GM03348 (cell line): ENCODE results near the gene EFHD1.
"Not testable (repeated sequence)": the region's sequence is repeated elsewhere in the genome, so short reads cannot be mapped to it uniquely, and the experiment has no call there.

Experiments used
- DNase-seq: peaks from one replicate; pipeline ENCODE4 v3.0.0; 2012; ENCODE audit warnings: low spot score

The EFHD1 gene

GRCh38 chr2:232652505-232652851 lies 19.1 kb downstream of the EFHD1 start:
- DNase-seq, result no peak

- DNase-seq, result no peak
Measured at GRCh38 chr2:232653441-232653840, 20.0 kb downstream of the EFHD1 start.

DNA sequence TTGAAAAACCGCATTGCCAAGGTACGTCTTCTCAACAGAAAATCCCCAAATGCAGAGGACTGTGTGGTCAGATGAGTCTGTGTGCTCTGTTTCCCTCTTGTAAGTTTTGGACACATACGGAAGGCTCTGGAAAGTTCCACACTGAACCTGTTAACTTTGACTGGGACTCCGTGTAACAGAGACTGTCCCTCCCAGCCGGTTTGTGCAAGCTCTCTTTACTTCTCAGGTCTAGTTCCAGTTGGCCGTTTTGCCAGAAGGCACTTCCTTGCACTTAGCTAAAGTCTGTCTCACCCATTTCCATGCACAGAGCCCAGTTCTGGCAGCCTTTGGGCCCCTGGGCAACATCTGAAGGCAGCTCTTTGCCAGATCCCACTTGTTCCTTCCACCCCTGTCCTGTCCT lies 22.0 kb downstream of the EFHD1 start:
- DNase-seq, result no peak

DNA sequence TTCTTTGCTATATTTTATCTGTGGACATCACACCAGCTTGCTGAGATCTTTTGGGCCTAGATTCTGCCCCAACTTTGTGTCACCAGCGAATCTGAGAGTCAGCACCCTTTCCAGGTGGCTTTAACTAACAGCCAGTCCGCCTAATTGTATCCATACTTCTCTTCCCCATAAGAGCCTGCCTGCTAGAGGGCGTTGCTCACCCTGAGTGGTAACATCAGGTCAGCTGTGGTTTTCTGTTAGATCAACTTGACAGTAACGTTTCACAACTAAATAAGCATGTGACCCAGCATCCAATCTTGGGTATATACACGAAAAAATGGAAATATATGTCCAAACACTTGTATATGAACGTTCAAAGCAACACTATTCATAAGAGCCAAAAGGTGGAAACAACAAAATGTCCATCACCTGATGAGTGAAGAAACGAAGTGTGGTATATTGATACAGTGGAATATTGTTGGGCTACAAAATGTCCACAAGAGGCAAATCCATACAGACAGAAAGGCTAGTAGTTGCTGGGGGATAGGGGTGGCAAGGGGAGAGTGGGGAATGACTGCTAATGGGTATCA lies 24.9 kb downstream of the EFHD1 start:
- peak; percentile 27 for DNase-seq

- DNase-seq, result no peak
Measured at GRCh38 chr2:232659359-232659758, 26.0 kb downstream of the EFHD1 start.

DNA sequence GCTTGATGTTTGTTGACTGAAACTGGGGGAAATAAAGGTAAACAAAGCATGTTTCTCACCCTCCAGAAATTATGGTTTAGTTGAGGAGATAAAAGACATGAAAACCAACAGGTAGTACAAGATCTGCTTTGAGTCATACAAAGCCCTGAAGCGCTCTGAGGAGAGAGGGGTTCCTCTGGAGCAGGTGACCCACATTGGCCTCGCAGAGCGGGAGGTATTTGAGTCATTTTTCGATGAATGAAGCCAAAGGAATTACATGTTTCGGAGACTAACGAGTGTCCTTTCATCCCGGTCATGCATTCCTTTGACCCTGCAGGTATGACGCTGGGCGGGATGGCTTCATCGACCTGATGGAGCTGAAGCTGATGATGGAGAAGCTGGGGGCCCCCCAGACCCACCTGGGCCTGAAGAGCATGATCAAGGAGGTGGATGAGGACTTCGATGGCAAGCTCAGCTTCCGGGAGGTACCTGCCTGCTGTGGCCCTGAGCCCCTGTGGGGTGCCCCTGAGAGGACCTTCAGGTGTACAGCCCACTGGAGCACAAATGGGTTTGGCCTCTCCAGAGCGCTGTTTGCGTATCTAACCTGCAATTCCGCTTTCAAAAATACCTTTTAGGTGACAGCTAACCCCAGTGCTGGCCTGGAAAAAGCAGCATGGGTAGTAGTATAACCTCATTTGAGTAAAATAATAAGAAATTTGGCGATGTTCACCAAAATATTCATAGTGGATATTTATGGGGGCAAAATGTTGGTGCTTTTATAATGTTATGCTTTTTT lies 29.3 kb downstream of the EFHD1 start:
- no peak for DNase-seq

GRCh38 chr2:232666051-232666805 lies 32.8 kb downstream of the EFHD1 start:
- DNase-seq, result no peak

DNA sequence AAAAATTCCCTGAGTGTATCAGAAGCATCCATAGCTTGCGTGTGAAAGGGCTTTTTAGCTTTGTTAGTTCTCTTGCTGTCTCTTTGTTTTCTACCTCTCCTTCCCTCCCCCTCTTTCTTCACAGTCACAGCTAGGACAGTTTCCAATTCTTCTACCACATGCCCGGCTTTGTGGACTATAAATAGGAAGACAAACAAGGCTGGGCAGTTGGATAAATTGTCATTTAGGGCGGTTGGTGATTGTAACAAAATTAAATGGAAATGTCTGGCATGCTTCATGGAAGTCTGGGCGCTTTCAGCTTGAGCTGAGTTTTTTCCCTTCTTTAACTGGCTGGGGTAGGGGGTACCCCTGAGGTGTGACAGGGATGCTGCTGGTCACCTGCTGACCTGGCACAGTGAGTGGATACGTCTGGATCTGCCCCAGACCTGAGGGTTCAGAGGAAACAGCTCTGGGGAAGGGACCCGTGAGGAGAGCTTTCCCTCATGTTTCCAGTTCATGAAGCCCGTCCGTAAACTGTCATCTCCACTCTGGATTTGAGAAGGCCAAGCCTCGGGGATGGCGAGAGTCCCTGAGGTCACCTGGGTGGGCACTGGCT lies 34.7 kb downstream of the EFHD1 start:
- no peak for DNase-seq

- peak; percentile 46 for DNase-seq
Measured at GRCh38 chr2:232668805-232669444, 35.5 kb downstream of the EFHD1 start.

- DNase-seq, result no peak
Measured at GRCh38 chr2:232672588-232672987, 39.2 kb downstream of the EFHD1 start.

DNA sequence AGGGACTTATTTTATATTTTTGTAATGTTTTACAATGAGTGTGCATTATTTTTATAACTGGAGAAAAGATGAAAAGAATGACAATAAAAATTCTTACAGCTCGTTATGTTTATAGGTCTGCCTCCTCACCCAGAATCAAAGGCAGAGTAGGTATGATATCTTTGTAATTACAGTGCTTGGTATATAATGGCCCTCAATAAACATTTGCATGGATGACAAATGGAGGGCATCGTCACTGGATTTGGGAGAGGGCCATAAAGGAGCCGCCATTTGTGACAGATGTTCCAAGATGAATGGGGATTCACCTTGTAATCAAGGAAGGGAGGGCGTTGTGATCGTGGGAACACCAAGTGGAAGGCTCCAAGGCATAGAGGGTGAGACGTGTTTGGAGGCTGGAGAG lies 41.1 kb downstream of the EFHD1 start:
- no peak for DNase-seq

DNA sequence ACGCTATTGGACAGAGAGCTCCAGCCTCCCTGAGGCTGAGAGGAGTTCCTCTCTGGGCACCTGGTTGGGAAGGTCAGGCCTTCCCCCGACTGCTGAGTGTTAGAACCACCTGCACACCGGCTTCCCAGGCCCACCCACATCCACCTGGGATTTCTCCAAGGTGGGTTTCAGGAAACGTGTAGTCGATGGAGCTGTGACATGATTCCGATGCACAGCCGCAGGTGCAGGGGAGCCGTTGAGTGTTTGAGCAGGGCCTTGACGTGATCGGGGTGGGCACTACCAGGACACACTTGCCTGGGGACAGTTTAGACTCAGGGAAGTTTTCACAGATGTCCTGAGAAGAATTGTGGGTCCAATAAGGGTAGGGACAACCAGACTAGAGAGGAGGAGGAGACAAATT lies 42.0 kb downstream of the EFHD1 start:
- DNase-seq, result no peak

- no peak for DNase-seq
Measured at GRCh38 chr2:232680006-232680405, 46.6 kb downstream of the EFHD1 start.

DNA sequence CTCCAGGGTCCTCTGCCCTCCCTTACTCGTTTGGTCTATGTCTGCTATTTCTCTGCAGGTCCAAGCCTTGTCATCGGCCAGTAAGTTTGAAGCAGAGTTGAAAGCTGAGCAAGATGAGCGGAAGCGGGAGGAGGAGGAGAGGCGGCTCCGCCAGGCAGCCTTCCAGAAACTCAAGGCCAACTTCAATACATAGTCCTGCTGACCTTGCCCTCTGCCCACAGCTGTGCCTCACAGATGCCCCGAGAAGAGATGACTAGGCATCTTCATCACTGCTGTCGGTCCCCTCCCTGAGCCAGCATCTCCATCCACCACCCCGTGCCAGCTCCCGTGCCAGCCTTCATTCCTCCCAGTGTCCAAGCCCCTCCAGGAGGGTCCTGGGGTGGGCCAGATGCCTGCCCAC lies 48.1 kb downstream of the EFHD1 start:
- no peak for DNase-seq

DNA sequence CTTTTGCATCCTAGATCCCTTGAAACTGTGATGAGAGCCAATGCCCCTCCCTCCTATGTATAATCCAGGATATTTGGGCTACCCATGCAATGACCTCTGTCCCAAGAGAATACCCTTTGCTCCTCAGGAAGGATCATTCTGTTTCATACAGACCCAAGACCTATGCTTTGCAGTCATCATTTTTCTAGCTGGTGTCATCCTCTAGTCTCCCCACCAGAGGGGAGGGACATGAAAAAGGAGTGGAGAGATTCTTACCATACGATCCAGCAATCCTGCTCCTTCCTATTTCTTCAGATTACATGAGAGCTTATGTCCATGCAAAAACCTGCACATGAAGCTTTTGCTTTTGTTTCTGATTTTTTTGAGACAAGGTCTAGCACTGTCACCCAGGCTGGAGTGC lies 50.0 kb downstream of the EFHD1 start:
- no peak for DNase-seq

DNA sequence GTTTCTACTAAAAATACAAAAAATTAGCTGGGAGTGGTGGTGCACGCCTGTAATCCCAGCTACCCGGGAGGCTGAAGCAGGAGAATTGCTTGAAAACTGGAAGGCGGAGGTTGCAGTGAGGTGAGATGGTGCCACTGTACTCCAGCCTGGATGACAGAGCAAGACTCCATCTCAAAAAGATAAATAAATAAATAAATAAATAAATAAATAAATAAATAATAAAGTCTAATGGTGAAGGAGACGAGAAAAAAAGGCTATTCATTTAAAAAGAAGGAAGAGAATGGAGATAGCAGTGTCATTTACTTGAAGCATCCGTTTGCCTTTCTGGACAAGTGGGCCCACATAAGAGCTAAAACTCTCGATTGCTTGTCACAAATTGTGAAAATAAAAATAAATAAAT lies 52.0 kb downstream of the EFHD1 start:
- DNase-seq, result not testable (repeated sequence)

DNA sequence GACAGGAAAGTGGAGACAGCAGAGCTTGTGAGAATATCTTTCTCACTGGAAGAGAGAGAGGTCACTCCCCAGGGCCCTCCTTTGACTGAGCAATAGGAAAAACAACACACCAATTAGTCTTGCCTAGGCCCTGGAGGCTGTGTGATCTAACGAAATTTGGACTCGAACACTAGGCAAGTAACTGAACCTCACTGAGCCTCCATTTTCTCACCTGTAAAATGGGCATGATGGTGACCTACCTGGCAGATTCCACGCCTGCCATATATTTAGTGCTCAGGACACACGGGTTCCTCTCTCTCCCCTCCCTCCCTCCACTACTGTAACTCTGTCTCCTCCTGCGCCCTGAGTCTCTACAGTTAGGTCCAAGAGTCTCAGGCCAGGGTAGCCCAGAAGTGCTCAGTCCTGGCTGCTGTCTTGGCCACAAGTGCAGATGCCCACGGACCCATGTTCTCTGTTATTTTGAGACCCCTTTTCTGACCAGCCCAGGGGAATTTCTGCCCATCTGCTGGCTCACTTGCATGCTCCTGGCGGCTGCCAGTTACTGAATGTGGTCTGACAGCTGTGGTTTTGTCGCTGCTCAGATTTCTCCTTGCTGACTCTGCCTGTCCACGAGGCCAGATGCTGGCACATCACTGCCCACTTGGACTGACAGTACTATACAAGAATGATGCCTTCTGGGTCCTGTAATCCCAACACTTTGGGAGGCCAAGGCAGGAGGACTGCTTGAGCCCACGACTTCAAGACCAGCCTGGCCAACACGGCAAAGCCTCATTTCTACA lies 54.2 kb downstream of the EFHD1 start:
- no peak for DNase-seq

DNA sequence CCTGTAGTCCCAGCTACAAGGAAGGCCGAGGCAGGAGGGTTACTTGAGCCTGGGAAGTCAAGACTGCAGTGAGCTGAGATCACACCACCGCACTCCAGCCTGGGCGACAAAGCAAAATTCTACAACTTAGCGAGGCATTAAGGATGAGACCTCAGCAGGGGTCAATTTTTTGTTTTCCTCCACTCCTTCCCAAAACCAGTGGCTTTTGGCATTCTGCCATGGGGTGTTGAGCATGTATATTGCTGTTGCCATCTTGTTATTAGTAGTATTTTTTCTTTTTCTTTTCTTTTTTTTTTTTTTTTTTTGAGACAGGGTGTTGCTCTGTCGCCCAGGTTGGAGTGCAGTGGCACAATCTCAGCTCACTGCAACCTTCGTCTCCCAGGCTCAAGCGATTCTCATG lies 54.8 kb downstream of the EFHD1 start:
- no peak for DNase-seq

GRCh38 chr2:232689152-232689910 lies 55.9 kb downstream of the EFHD1 start:
- no peak for DNase-seq

DNA sequence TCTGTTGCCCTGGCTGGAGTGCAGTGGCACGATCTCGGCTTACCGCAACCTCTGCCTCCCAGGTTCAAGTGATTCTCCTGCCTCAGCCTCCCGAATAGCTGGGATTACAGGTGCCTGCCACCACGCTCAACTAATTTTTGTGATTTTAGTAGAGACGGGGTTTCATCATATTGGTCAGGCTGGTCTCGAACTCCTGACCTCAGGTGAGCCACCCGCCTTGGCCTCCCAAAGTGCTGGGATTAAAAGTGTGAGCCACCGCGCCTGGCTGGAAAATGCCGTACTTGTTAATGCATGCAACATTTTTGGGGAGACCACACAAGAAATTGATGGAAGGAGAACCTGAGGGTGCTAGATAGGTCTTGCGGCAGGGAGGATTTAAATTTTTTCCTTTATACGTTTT lies 57.7 kb downstream of the EFHD1 start:
- not testable (repeated sequence) for DNase-seq

DNA sequence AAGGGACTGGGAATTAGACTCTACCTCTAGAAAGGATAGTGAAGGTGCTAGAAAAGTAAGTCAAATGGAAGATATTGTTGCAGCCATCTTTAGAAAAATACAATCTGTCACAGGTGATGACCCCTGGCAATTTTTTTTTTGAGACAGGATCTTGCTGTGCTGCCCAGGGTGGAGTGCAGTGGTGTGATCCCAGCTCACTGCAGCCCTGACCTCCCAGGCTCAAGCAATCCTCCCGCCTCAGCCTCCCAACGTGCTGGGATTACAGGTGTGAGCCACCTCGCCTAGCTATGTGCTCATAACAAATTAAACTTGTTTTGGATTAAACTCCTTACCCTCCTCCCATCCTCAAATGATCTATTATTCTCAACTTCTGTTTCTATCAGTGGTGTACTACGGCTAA lies 59.9 kb downstream of the EFHD1 start:
- DNase-seq, result no peak
